Right lobe of liver (tissue), 4 donors: Measurements from ENCODE around the gene EPS15.

ENCODE experiments used
- CTCF ChIP-seq, 4 donors: fragments of 200-600 bp in 3 of 4; fragments of 450-650 bp in 1 of 4; IDR thresholded peaks; one replicate each; pipeline versions ENCODE4 v1.5.1 to v1.8.0; 2016 to 2022; ENCODE audit warnings: antibody characterized with exemption in 4 of 4, mild to moderate bottlenecking in 2 of 4
- POLR2A ChIP-seq: fragments of 450-650 bp; IDR thresholded peaks from one replicate; pipeline ENCODE4 v1.6.1; 2017; ENCODE audit warnings: antibody characterized with exemption, mild to moderate bottlenecking
- donor health status: DM: no; HTN: no; CAD: no.
- donor health status: DM: no; HTN: no; CAD: no.
- donor health status: DM: no; HTN: yes; CAD: no.

- no peak for TF ChIP-seq CTCF (IDR thresholded peaks at IDR 0.05)
- TF ChIP-seq POLR2A, result no peak
Measured at GRCh38 chr1:51560034-51560433, 41.0 kb upstream of the EPS15 start.
